OCI-LY7 (cell line): Measurements from ENCODE around the gene RALA. TPM values are rescaled to one million over a fixed set of nuclear protein-coding genes. Genes with fewer than 3 reads are reported as not detected.

ENCODE experiments used
- BruUV-seq: library from RNA; stranded (reverse); fragments of 400-500 nt; replicated peaks from 2 replicates; lab custom pipeline; 2021; lab: Mats Ljungman, UMichigan
- CTCF ChIA-PET: fragments of 300-600 bp; sonication (Branson Sonifier 250); formaldehyde crosslinking; loops from one replicate; lab custom pipeline; 2022; ENCODE audit warnings: antibody characterized with exemption; ENCODE audit not compliant: unreplicated experiment; lab: Charles Lee
- POLR2A ChIA-PET: fragments of 300-600 bp; sonication (Branson Sonifier 250); formaldehyde crosslinking; loops from one replicate; lab custom pipeline; 2022; ENCODE audit warnings: antibody characterized with exemption; lab: Charles Lee
- DNase-seq: peaks from one replicate; pipeline ENCODE4 v3.0.0-alpha.2; 2015; ENCODE audit warnings: low spot score
- H2AFZ ChIP-seq: fragments of 200-600 bp; sonication (generic), shearing (Covaris generic); 2 replicates; pipeline ENCODE4 v1.6.1; 2014; ENCODE audit warnings: mild to moderate bottlenecking, antibody characterized with exemption, low read length, moderate library complexity
- H3K27ac ChIP-seq: fragments of 200-600 bp; sonication (generic); 2 replicates; pipeline ENCODE4 v1.5.1; 2014; ENCODE audit warnings: mixed run types, low read depth, mild to moderate bottlenecking, moderate library complexity, low read length, inconsistent platforms; ENCODE audit not compliant: poor library complexity, severe bottlenecking
- H3K36me3 ChIP-seq: fragments of 200-600 bp; sonication (generic); 2 replicates; pipeline ENCODE4 v1.6.1; 2014; ENCODE audit warnings: mild to moderate bottlenecking, antibody characterized with exemption, low read length, moderate library complexity, mixed read lengths; ENCODE audit not compliant: insufficient read depth
- H3K4me1 ChIP-seq: fragments of 200-600 bp; sonication (generic); 2 replicates; pipeline ENCODE4 v1.5.1; 2014; ENCODE audit warnings: mild to moderate bottlenecking, low read length; ENCODE audit not compliant: insufficient read depth, poor library complexity, severe bottlenecking
- H3K4me2 ChIP-seq: fragments of 200-600 bp; sonication (generic); 2 replicates; pipeline ENCODE4 v1.6.1; 2014; ENCODE audit warnings: mild to moderate bottlenecking, low read length
- H3K4me3 ChIP-seq: fragments of 200-600 bp; sonication (generic); 2 replicates; pipeline ENCODE4 v1.5.1; 2014; ENCODE audit warnings: mild to moderate bottlenecking, low read depth, low read length; ENCODE audit not compliant: poor library complexity, severe bottlenecking
- H3K79me2 ChIP-seq: fragments of 200-600 bp; sonication (generic); 2 replicates; pipeline ENCODE4 v1.6.1; 2016; ENCODE audit warnings: low read depth, mild to moderate bottlenecking, low read length, moderate library complexity, mixed read lengths; ENCODE audit not compliant: insufficient read depth
- H3K9me2 ChIP-seq: fragments of 200-600 bp; sonication (generic); 2 replicates; pipeline ENCODE4 v1.6.1; 2016; ENCODE audit warnings: mild to moderate bottlenecking, low read length, mixed read lengths; ENCODE audit not compliant: insufficient read depth
- H3K9me3 ChIP-seq: fragments of 200-600 bp; sonication (generic); 2 replicates; pipeline ENCODE4 v1.6.1; 2014; ENCODE audit warnings: mild to moderate bottlenecking, mixed run types, low read length, mixed read lengths
- H4K20me1 ChIP-seq: fragments of 200-600 bp; sonication (generic); 2 replicates; pipeline ENCODE4 v1.6.1; 2014; ENCODE audit warnings: mild to moderate bottlenecking, antibody characterized with exemption, low read length, moderate library complexity, mixed read lengths; ENCODE audit not compliant: insufficient read depth
- EZH2phosphoT487 ChIP-seq: fragments of 200-600 bp; sonication (generic); IDR thresholded peaks from 2 replicates; pipeline ENCODE4 v1.6.1; 2018; ENCODE audit warnings: low read depth, borderline replicate concordance, mild to moderate bottlenecking, mixed run types, antibody characterized with exemption, low read length, moderate library complexity, mixed read lengths
- intact Hi-C: fragments of 100-400 bp; cut with micrococcal nuclease; formaldehyde crosslinking; loops from one replicate; pipeline ENCODE4 v1.10.0; 2022; ENCODE audit not compliant: unreplicated experiment
- total RNA-seq, 2 experiments: library from RNA; depleted of rRNA in 1 of 2; stranded (reverse); fragments of >200 nt in 1 of 2; shearing (Covaris generic) in 1 of 2; gene quantifications; 2 replicates each; pipeline ENCODE4 v1.2.3, GENCODE V29; 2014 to 2022
- TF ChIP-seq, protein P1 (sequence below): fragments of 200-600 bp; sonication (generic); conservative IDR thresholded peaks from 2 replicates; pipeline ENCODE4 v1.5.1; 2014; ENCODE audit warnings: mild to moderate bottlenecking, antibody characterized with exemption, low read length, moderate library complexity, mixed read lengths

Gene RALA
- total RNA-seq, 2 experiments from 2014 or later: 6.4 to 31.0 TPM

DNA sequence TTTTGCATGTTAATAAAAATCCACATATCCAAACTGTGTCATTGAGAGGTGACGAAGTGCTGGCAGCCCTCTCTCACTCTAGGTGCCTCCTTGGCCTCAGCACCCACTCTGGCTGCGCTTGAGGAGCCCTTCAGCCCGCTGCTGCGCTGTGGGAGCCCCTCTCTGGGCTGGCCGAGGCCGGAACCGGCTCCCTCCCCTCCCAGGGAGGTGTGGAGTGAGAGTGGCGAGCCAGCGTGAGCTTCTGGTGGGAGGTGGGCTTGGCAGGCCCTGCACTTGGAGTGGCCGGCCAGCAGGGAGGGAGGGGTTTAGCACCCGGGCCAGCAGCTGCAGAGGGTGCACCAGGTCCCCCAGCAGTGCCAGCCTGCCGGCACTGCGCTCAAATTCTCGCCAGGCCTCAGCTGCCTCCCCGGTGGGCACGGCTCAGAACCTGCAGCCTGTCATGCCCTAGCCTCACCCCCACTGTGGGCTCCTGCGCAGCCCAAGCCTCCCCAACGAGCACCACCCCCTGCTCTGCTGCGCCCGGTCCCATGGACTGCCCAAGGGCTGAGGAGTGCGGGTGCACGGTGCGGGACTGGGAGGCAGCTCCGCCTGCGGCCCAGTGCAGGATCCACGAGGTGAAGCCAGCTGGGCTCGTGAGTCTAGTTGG is 46.0 kb upstream of the RALA start:
- no peak overlapping the region for H3K4me2 ChIP-seq
- TF ChIP-seq EZH2phosphoT487: no peak
- TF ChIP-seq, protein P1, sequence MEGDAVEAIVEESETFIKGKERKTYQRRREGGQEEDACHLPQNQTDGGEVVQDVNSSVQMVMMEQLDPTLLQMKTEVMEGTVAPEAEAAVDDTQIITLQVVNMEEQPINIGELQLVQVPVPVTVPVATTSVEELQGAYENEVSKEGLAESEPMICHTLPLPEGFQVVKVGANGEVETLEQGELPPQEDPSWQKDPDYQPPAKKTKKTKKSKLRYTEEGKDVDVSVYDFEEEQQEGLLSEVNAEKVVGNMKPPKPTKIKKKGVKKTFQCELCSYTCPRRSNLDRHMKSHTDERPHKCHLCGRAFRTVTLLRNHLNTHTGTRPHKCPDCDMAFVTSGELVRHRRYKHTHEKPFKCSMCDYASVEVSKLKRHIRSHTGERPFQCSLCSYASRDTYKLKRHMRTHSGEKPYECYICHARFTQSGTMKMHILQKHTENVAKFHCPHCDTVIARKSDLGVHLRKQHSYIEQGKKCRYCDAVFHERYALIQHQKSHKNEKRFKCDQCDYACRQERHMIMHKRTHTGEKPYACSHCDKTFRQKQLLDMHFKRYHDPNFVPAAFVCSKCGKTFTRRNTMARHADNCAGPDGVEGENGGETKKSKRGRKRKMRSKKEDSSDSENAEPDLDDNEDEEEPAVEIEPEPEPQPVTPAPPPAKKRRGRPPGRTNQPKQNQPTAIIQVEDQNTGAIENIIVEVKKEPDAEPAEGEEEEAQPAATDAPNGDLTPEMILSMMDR: no peak
- no peaks in the 10 kb centered on the region for H4K20me1 ChIP-seq
- H3K27ac ChIP-seq: no peak overlapping the region
- H3K4me1 ChIP-seq: no peaks in the 10 kb centered on the region
- no peak overlapping the region for H2AFZ ChIP-seq
- ChIA-PET CTCF (interaction anchor here (2.0 kb wide), 1 partner anchor 11 kb away, joined by 5 read pairs; no protein-coding TSS in a partner anchor), POLR2A (interaction anchor here (1.2 kb wide), 1 partner anchor 157 kb away, joined by 3 read pairs; no protein-coding TSS in a partner anchor)
- H3K4me3 ChIP-seq: no peak overlapping the region
- intact Hi-C loops: no loop called here
- H3K79me2 ChIP-seq: no peaks in the 10 kb centered on the region
- BruUV-seq: no TSS peak
- no peaks in the 10 kb centered on the region for H3K9me3 ChIP-seq
- no peak for DNase-seq
- no peaks in the 10 kb centered on the region for H3K9me2 ChIP-seq
- peaks cover 28% of the 10 kb centered on the region for H3K36me3 ChIP-seq

DNA sequence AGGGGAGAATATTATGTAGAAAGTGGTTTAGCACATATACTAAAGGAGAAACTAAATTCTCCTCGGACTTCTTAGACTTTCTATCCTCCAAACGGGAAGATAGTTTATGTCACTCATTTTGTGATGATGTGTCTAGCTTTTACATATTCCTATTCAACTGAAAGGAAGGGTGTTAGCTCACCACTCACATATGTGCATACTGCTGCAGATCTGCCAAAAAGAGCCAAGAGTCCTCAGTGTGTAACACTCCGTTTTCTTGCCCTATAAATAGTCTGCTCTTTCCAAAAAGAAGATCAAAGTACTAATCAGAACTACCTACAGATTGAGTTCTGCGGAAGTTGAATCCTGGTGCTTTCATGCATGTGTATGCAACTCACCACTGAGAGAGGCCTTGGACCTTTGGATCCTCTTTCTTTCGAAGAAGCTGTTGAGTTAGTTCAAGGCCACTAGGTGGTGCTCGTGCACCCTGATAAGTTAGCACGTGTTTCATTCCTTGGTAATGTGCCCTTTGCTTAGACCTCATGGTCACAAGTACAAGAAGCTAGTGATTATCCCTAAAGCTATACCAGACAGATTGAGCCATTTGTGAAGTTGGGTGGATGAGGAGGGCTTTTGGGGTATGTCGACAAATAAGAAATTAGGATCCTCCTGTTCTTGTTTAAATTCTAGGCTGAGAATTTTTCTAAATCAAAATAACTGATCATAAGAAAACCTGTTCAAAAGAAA is 43.1 kb upstream of the RALA start:
- intact Hi-C loops: loop anchor here (1.0 to 5.0 kb wide), 3 partner anchors 166 to 472 kb away; no protein-coding TSS in a partner anchor
- Histone ChIP-seq H3K4me1 (no peaks in the 10 kb centered on the region), H3K36me3 (peaks cover 10% of the 10 kb centered on the region; the same call in 1 of the 2 replicates), H3K27ac (no peak overlapping the region), H3K4me2 (no peak overlapping the region), H3K9me2 (no peaks in the 10 kb centered on the region), H4K20me1 (no peaks in the 10 kb centered on the region), H3K9me3 (no peaks in the 10 kb centered on the region), H3K79me2 (no peaks in the 10 kb centered on the region), H2AFZ (peak overlapping the region; percentile 74), H3K4me3 (no peak overlapping the region)
- TF ChIP-seq EZH2phosphoT487: no peak
- TF ChIP-seq, protein P1: peak; percentile 94
- DNase-seq: peak; percentile 91
- ChIA-PET CTCF (interaction anchor here (0.6 to 1.9 kb wide), 9 partner anchors 13 to 316 kb away, joined by 3 to 18 read pairs (median 4); no protein-coding TSS in a partner anchor), POLR2A (interaction anchor here (0.6 to 3.3 kb wide), 7 partner anchors 9 to 166 kb away, joined by 3 to 13 read pairs (median 3); partner anchors contain the start of gene YAE1)
- BruUV-seq: no TSS peak
